Placental epithelial cell (primary cell): Measurements from ENCODE around the gene SSTR3. TPM values are rescaled to one million over a fixed set of nuclear protein-coding genes. Genes with fewer than 3 reads are reported as not detected.

Experiments
- small RNA-seq: library from RNA; depleted of rRNA; stranded (forward); fragments of <200 nt; gene quantifications from one replicate; pipeline ENCODE3, GENCODE V24; 2012
- total RNA-seq: library from RNA; depleted of rRNA; stranded (reverse); fragments of >200 nt; gene quantifications from 2 replicates; pipeline ENCODE4 v1.2.3, GENCODE V29; 2012

Gene SSTR3
- not detected in 2 replicates for total RNA-seq

DNA sequence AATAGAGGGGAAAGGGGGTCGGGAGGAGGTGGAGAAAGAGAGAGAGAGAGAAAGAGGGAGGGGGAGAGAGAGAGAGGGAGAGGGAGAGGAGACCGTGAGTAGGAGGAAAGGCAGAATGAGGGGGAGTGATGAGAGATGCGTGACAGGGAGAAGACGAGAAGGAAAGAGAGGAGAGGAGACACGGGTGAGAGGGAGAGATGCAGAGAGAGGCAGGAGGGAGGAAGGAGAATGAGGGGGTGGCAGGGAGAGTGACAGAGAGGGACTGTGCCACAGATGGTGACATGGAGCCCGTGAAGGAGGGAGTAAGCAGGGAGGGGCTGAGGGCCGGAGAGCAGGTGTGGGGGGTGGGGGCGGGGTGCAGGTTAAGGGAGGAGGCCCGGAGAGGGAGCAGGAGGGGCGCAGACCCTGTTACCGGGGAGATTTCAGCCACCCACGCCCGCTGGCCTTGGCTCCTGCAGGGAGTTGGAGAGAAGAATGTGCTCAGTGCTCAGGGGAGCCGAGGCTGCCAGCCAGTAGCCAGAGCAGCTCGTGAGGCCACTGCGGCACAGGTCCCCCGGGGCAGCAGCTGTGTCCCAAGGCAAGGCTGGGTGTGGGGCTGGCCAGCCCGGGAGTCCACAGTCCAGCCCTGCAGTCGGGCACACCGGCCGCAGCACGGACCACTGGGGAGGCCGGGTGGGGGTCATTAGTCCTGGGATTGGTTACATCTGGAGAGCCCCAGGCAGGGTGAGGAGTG lies at the start of gene SSTR3:
Gene SSTR3 (minus strand): TSS at position 304 of the 733 bp plus-strand sequence. CDS start 4,674 bp downstream, outside the sequence.

DNA sequence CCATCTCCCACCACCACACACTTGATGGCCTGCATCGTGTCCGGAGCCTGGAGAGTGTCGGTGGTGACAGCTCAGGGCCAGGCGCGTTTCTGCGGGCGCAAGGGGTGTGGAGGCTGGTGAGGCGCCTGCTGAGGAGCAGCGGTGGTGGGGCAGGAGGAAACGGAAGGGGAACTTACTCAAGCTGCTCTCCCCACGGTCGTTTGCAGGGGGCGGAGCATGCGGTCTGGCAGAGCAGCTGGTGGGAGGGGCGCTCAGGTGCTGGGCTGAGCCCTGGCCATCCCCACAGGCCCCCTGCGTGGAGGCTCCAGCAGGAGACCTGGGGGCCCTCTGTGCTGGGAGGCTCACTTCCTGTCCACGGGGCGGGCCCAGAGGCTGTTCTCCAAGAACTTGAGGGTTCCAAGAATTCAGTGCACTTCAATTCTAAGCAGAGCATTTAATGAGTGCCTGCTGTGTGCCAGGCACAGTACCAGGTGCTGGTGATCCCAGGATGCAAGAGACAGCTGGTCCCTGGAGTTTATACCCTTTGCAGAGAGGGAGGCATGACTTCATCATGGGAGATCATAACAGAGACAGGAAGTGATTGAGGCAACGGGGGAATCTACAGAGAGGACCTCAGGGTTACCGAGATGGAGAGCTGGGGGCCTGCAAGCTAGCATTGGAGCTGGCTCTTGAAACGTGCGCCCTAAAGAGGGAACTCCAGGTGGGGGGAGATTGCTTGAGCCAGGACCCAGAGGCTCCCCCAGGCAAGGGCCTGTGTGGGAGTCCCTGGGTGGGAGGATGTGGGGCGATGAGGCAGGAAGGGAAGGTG lies 32.0 kb upstream of the SSTR3 start, which contains the start of gene RAC2:
Gene RAC2 (minus strand): TSS at position 156 of the 808 bp plus-strand sequence. CDS start 121 bp downstream, at position 35.

DNA sequence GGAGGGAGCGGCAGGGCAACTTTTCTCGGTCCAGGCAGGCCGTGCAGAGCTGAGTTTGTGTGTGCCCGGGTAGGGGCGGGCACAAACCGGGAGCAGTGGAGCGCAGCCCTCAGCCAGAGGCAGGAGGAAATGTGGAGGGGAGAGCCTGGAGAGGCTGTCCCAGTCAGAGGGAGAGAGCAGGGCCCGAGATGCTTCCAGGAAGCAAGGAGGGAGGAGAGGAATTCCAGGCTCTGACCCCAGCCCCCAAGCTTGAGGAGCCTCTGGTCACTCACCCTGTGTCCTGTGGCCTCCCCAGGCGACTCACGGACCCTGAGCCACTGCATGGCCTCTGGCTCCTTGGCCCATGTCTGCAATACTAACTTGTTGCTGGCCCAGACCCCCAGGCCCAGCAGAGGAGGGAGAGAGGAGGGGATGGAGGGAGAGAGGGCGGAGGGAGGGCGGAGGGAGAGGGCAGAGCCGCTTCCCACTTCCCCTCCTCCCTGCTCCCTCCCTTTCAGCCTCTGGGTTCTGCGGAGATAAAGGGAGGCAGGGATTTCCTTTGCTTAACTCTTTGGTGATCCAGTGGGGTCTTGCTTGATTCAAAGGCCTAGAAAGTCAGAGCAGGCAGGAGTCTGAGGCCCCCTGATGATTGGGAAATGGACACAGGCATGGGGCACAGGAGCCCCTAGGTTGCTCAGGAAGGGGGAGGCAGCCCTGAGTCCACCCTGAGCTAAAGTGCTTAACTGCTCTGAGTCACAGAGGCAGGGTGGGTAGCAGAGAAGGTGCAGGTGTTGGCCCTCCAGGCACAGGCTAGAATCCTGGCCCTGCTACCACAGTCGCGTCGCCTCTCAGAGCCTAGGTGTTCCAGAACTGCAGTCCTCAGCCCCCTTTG lies 24.2 kb downstream of the SSTR3 start, which contains the start of gene C1QTNF6:
Gene C1QTNF6 (minus strand): TSS at position 357 of the 871 bp plus-strand sequence. CDS start 34 bp downstream, at position 323.

Small RNA genes lying within 50 kb of the gene (small RNA-seq; reads per million reads assigned to genes)
- gene Z82188.1: not detected

Other genes starting within 250 kb of the SSTR3 start
- 32.6 and 33.0 TPM in 2 replicates for gene TST, start 193.0 kb downstream of the SSTR3 start, total RNA-seq
- 89.5 and 93.9 TPM in 2 replicates for gene MPST, start 192.7 kb downstream of the SSTR3 start, total RNA-seq
- gene KCTD17, start 160.7 kb downstream of the SSTR3 start, total RNA-seq: 19.6 and 29.9 TPM in 2 replicates
- gene TMPRSS6, start 102.8 kb downstream of the SSTR3 start, total RNA-seq: under 0.01 and 0.11 TPM in 2 replicates
- 1.7 and 2.4 TPM in 2 replicates for gene IL2RB, start 62.6 kb downstream of the SSTR3 start, total RNA-seq
- 86.4 and 128 TPM in 2 replicates for gene C1QTNF6, start 24.2 kb downstream of the SSTR3 start, total RNA-seq
- 11.0 and 22.4 TPM in 2 replicates for gene RAC2, start 31.8 kb upstream of the SSTR3 start, total RNA-seq
- gene CYTH4, start 70.0 kb upstream of the SSTR3 start, total RNA-seq: not detected in 2 replicates
- gene ELFN2, start 215.0 kb upstream of the SSTR3 start, total RNA-seq: not detected in 2 replicates